SK-N-SH treated with all-trans-retinoic acid at 6 μM for 48 hours (cell line): Measurements from ENCODE around the gene HOXA2.

ENCODE experiments used
- ATAC-seq: fragments of 200-7000 bp; cut with Tn5 transposase; 3 replicates; pipeline ENCODE4 v1.9.1; 2020; ENCODE audit warnings: mild to moderate bottlenecking, moderate library complexity
- BACH2 ChIP-seq: fragments of 250-450 bp; sonication (Bioruptor Pico); IDR thresholded peaks from 2 replicates; pipeline ENCODE4 v1.9.0; 2021; ENCODE audit warnings: mild to moderate bottlenecking, borderline replicate concordance
- CSDC2 ChIP-seq: fragments of 250-450 bp; sonication (Bioruptor Pico); IDR thresholded peaks from 2 replicates; pipeline ENCODE4 v1.5.0; 2020; ENCODE audit warnings: mild to moderate bottlenecking, moderate library complexity
- ESRRG ChIP-seq: fragments of 250-450 bp; sonication (Bioruptor Pico); IDR thresholded peaks from 2 replicates; pipeline ENCODE4 v1.6.1; 2021; ENCODE audit warnings: mild to moderate bottlenecking
- ISL1 ChIP-seq: fragments of 250-450 bp; sonication (Bioruptor Pico); IDR thresholded peaks from 2 replicates; pipeline ENCODE4 v2.1.2; 2022; ENCODE audit warnings: mild to moderate bottlenecking, moderate library complexity
- PPARA ChIP-seq: fragments of 250-450 bp; sonication (Bioruptor Pico); IDR thresholded peaks from 2 replicates; pipeline ENCODE4 v1.5.0; 2020; ENCODE audit warnings: mild to moderate bottlenecking, borderline replicate concordance
- RARB ChIP-seq: fragments of 250-450 bp; sonication (Bioruptor Pico); IDR thresholded peaks from 2 replicates; pipeline ENCODE4 v1.8.0; 2021; ENCODE audit warnings: mild to moderate bottlenecking, moderate library complexity
- SNAI2 ChIP-seq: fragments of 250-450 bp; sonication (Bioruptor Pico); IDR thresholded peaks from 2 replicates; pipeline ENCODE4 v1.5.0; 2020; ENCODE audit warnings: mild to moderate bottlenecking, moderate library complexity
- TCF4 ChIP-seq: fragments of 250-450 bp; sonication (Bioruptor Pico); IDR thresholded peaks from 2 replicates; pipeline ENCODE4 v1.8.0; 2021; ENCODE audit warnings: mild to moderate bottlenecking, moderate library complexity, borderline replicate concordance
- TOX ChIP-seq: fragments of 250-450 bp; sonication (Bioruptor Pico); IDR thresholded peaks from 2 replicates; pipeline ENCODE4 v1.8.0; 2021; ENCODE audit warnings: mild to moderate bottlenecking, moderate library complexity, borderline replicate concordance
- ZC3H10 ChIP-seq: fragments of 250-450 bp; sonication (Bioruptor Pico); IDR thresholded peaks from 2 replicates; pipeline ENCODE4 v1.5.1; 2021; ENCODE audit warnings: mild to moderate bottlenecking, moderate library complexity
- ZFP3 ChIP-seq: fragments of 250-450 bp; sonication (Bioruptor Pico); IDR thresholded peaks from 2 replicates; pipeline ENCODE4 v1.5.0; 2020; ENCODE audit warnings: mild to moderate bottlenecking, moderate library complexity
- ZFP30 ChIP-seq: fragments of 450-650 bp; formaldehyde crosslinking; IDR thresholded peaks from 2 replicates; pipeline ENCODE4 v1.5.0; 2022; ENCODE audit warnings: mild to moderate bottlenecking, moderate library complexity
- ZNF565 ChIP-seq: fragments of 450-650 bp; formaldehyde crosslinking; conservative IDR thresholded peaks from 2 replicates; pipeline ENCODE4 v1.5.0; 2020; ENCODE audit warnings: low read depth, mild to moderate bottlenecking, moderate library complexity
- ZNF70 ChIP-seq: fragments of 450-650 bp; formaldehyde crosslinking; IDR thresholded peaks from 2 replicates; pipeline ENCODE4 v1.5.0; 2020; ENCODE audit warnings: mild to moderate bottlenecking, moderate library complexity
- ZNF8 ChIP-seq: fragments of 450-650 bp; formaldehyde crosslinking; IDR thresholded peaks from 2 replicates; pipeline ENCODE4 v1.5.0; 2020; ENCODE audit warnings: mild to moderate bottlenecking, moderate library complexity
- TF ChIP-seq, protein P1 (sequence below): fragments of 250-450 bp; sonication (Bioruptor Pico); IDR thresholded peaks from 2 replicates; pipeline ENCODE4 v1.8.0; 2020; ENCODE audit warnings: mild to moderate bottlenecking, moderate library complexity, borderline replicate concordance
- TF ChIP-seq, protein P2 (sequence below): fragments of 250-450 bp; sonication (Bioruptor Pico); IDR thresholded peaks from 2 replicates; pipeline ENCODE4 v1.8.0; 2021; ENCODE audit warnings: low read depth, mild to moderate bottlenecking, moderate library complexity, borderline replicate concordance
- TF ChIP-seq, protein P3 (sequence below): fragments of 250-450 bp; sonication (Bioruptor Pico); IDR thresholded peaks from 2 replicates; pipeline ENCODE4 v1.5.0; 2020; ENCODE audit warnings: mild to moderate bottlenecking, moderate library complexity

The HOXA2 gene

GRCh38 chr7:27140126-27140857 is 37.8 kb upstream of the HOXA2 start:
- TF ChIP-seq, protein P1, sequence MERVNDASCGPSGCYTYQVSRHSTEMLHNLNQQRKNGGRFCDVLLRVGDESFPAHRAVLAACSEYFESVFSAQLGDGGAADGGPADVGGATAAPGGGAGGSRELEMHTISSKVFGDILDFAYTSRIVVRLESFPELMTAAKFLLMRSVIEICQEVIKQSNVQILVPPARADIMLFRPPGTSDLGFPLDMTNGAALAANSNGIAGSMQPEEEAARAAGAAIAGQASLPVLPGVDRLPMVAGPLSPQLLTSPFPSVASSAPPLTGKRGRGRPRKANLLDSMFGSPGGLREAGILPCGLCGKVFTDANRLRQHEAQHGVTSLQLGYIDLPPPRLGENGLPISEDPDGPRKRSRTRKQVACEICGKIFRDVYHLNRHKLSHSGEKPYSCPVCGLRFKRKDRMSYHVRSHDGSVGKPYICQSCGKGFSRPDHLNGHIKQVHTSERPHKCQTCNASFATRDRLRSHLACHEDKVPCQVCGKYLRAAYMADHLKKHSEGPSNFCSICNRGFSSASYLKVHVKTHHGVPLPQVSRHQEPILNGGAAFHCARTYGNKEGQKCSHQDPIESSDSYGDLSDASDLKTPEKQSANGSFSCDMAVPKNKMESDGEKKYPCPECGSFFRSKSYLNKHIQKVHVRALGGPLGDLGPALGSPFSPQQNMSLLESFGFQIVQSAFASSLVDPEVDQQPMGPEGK (CRISPR knock-in tag), result no peak
- TF ChIP-seq TOX (CRISPR knock-in tag) (no peak), ZNF8 (CRISPR knock-in tag) (no peak), ESRRG (CRISPR knock-in tag) (no peak)
- TF ChIP-seq, protein P2, sequence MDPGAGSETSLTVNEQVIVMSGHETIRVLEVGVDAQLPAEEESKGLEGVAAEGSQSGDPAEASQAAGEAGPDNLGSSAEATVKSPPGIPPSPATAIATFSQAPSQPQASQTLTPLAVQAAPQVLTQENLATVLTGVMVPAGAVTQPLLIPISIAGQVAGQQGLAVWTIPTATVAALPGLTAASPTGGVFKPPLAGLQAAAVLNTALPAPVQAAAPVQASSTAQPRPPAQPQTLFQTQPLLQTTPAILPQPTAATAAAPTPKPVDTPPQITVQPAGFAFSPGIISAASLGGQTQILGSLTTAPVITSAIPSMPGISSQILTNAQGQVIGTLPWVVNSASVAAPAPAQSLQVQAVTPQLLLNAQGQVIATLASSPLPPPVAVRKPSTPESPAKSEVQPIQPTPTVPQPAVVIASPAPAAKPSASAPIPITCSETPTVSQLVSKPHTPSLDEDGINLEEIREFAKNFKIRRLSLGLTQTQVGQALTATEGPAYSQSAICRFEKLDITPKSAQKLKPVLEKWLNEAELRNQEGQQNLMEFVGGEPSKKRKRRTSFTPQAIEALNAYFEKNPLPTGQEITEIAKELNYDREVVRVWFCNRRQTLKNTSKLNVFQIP (CRISPR knock-in tag), result no peak
- TF ChIP-seq, all 23 proteins: peak for 0
- no peak for ATAC-seq

- TF ChIP-seq ZFP30 (CRISPR knock-in tag) (no peak), ZNF565 (CRISPR knock-in tag) (no peak), ZFP3 (CRISPR knock-in tag) (no peak), PPARA (CRISPR knock-in tag) (no peak), RARB (no peak), TOX (CRISPR knock-in tag) (no peak), CSDC2 (CRISPR knock-in tag) (no peak), ESRRG (CRISPR knock-in tag) (no peak), ZC3H10 (no peak)
- no peak for ATAC-seq
Measured at GRCh38 chr7:27139334-27140125, 37.0 kb upstream of the HOXA2 start.

GRCh38 chr7:27138985-27139333 is 36.5 kb upstream of the HOXA2 start:
- TF ChIP-seq TCF4 (CRISPR knock-in tag), result no peak
- no peak for ATAC-seq

DNA sequence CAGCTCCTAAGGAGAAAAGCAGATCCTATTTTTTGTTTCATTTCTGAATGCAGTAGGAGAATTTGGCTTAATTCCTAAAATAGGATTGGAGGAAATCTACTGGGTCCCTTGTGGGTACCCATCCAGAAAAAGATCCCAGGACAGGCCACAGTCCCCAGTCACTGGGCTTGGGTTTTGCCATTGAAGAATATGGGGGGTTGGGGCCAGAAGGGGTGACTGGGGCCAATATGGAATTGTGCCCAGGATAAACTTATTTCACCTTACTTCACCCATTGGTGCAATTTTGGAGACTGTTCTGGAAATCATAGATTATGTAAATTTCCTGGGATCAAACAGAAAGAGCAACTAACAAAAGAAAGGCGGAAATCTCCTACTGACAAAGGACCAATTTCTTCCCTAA is 36.0 kb upstream of the HOXA2 start:
- no peak for ATAC-seq
- TF ChIP-seq BACH2 (CRISPR knock-in tag), result no peak
- no peak for TF ChIP-seq ISL1 (CRISPR knock-in tag)
- no peak for TF ChIP-seq ZNF8 (CRISPR knock-in tag)
- TF ChIP-seq, protein P2 (CRISPR knock-in tag), result no peak
- no peak for TF ChIP-seq ZNF70
- TF ChIP-seq SNAI2 (CRISPR knock-in tag), result no peak
- TF ChIP-seq, protein P3, sequence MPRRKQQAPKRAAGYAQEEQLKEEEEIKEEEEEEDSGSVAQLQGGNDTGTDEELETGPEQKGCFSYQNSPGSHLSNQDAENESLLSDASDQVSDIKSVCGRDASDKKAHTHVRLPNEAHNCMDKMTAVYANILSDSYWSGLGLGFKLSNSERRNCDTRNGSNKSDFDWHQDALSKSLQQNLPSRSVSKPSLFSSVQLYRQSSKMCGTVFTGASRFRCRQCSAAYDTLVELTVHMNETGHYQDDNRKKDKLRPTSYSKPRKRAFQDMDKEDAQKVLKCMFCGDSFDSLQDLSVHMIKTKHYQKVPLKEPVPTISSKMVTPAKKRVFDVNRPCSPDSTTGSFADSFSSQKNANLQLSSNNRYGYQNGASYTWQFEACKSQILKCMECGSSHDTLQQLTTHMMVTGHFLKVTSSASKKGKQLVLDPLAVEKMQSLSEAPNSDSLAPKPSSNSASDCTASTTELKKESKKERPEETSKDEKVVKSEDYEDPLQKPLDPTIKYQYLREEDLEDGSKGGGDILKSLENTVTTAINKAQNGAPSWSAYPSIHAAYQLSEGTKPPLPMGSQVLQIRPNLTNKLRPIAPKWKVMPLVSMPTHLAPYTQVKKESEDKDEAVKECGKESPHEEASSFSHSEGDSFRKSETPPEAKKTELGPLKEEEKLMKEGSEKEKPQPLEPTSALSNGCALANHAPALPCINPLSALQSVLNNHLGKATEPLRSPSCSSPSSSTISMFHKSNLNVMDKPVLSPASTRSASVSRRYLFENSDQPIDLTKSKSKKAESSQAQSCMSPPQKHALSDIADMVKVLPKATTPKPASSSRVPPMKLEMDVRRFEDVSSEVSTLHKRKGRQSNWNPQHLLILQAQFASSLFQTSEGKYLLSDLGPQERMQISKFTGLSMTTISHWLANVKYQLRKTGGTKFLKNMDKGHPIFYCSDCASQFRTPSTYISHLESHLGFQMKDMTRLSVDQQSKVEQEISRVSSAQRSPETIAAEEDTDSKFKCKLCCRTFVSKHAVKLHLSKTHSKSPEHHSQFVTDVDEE (CRISPR knock-in tag), result no peak
